Right lobe of liver (tissue), 4 donors: ENCODE results near the gene ORC6.

Source experiments
- POLR2A ChIP-seq: fragments of 450-650 bp; IDR thresholded peaks from one replicate; pipeline ENCODE4 v1.6.1; 2017; ENCODE audit warnings: antibody characterized with exemption, mild to moderate bottlenecking
- TF ChIP-seq, protein P1 (sequence below), 4 donors: fragments of 200-600 bp in 3 of 4; fragments of 450-650 bp in 1 of 4; IDR thresholded peaks; one replicate each; pipeline versions ENCODE4 v1.5.1 to v1.8.0; 2016 to 2022; ENCODE audit warnings: antibody characterized with exemption in 4 of 4, mild to moderate bottlenecking in 2 of 4
- donor health status: DM: no; HTN: no; CAD: no.
- donor health status: DM: no; HTN: no; CAD: no.
- donor health status: DM: no; HTN: yes; CAD: no.

DNA sequence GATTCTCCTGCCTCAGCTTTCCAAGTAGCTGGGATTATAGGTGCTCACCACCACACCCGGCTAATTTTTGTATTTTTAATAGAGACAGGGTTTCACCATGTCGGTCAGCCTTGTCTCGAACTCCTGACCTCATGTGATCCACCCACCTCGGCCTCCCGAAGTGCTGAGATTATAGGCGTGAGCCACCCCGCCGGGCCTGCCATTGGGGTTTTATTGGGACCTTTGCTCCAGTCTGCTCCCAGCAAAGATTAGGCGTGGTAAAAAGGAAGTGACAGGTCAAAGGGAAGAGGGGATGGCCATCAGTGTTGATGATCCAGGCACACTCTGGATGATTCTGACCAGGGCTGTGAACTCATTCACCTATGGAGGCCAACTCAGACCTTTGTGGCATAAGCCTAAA, 38.2 kb downstream of the ORC6 start:
- TF ChIP-seq, protein P1, sequence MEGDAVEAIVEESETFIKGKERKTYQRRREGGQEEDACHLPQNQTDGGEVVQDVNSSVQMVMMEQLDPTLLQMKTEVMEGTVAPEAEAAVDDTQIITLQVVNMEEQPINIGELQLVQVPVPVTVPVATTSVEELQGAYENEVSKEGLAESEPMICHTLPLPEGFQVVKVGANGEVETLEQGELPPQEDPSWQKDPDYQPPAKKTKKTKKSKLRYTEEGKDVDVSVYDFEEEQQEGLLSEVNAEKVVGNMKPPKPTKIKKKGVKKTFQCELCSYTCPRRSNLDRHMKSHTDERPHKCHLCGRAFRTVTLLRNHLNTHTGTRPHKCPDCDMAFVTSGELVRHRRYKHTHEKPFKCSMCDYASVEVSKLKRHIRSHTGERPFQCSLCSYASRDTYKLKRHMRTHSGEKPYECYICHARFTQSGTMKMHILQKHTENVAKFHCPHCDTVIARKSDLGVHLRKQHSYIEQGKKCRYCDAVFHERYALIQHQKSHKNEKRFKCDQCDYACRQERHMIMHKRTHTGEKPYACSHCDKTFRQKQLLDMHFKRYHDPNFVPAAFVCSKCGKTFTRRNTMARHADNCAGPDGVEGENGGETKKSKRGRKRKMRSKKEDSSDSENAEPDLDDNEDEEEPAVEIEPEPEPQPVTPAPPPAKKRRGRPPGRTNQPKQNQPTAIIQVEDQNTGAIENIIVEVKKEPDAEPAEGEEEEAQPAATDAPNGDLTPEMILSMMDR (IDR thresholded peaks at IDR 0.05), result no peak
- TF ChIP-seq POLR2A, result no peak
